ENCODE data around the gene SNRNP35.

Gene SNRNP35

GRCh38 chr12:123485756-123486155, 27.8 kb downstream of the SNRNP35 start:
- no peak for DNase-seq (ENCODE audit: low read depth)
- TF ChIP-seq MAX (IDR thresholded peaks at IDR 0.05; ENCODE audit: low read depth, low read length) (no peak), MYC (IDR thresholded peaks at IDR 0.05; ENCODE audit: low read depth, low read length) (no peak), POLR2A (IDR thresholded peaks at IDR 0.05; ENCODE audit: extremely low read depth, insufficient read length) (no peak), CTCF (IDR thresholded peaks at IDR 0.05; ENCODE audit: low read depth, low read length) (no peak)
- no peak overlapping the region for H3K4me3 ChIP-seq (ENCODE audit: low read depth, low read length)

- TF ChIP-seq MYC (IDR thresholded peaks at IDR 0.05; ENCODE audit: low read depth, low read length) (no peak), CTCF (IDR thresholded peaks at IDR 0.05; ENCODE audit: low read depth, low read length) (no peak), POLR2A (IDR thresholded peaks at IDR 0.05; ENCODE audit: extremely low read depth, insufficient read length) (no peak), MAX (IDR thresholded peaks at IDR 0.05; ENCODE audit: low read depth, low read length) (no peak)
- H3K4me3 ChIP-seq (ENCODE audit: low read depth, low read length), result no peak overlapping the region
- no peak for DNase-seq (ENCODE audit: low read depth)
Measured at GRCh38 chr12:123487428-123487827, 29.5 kb downstream of the SNRNP35 start.

GRCh38 chr12:123488539-123489230, 30.7 kb downstream of the SNRNP35 start:
- DNase-seq (ENCODE audit: low read depth), result no peak
- TF ChIP-seq MAX (IDR thresholded peaks at IDR 0.05; ENCODE audit: low read depth, low read length) (no peak), MYC (IDR thresholded peaks at IDR 0.05; ENCODE audit: low read depth, low read length) (no peak), CTCF (IDR thresholded peaks at IDR 0.05; ENCODE audit: low read depth, low read length) (no peak), POLR2A (IDR thresholded peaks at IDR 0.05; ENCODE audit: extremely low read depth, insufficient read length) (no peak)
- no peak overlapping the region for H3K4me3 ChIP-seq (ENCODE audit: low read depth, low read length)

- no peak overlapping the region for H3K4me3 ChIP-seq (ENCODE audit: low read depth, low read length)
- TF ChIP-seq CTCF (IDR thresholded peaks at IDR 0.05; ENCODE audit: low read depth, low read length), result no peak
- no peak for TF ChIP-seq POLR2A (IDR thresholded peaks at IDR 0.05; ENCODE audit: extremely low read depth, insufficient read length)
- DNase-seq (ENCODE audit: low read depth), result no peak
Measured at GRCh38 chr12:123489580-123489979, 31.6 kb downstream of the SNRNP35 start.

GRCh38 chr12:123490089-123490488, 32.1 kb downstream of the SNRNP35 start:
- no peak for DNase-seq (ENCODE audit: low read depth)
- TF ChIP-seq MAX (IDR thresholded peaks at IDR 0.05; ENCODE audit: low read depth, low read length) (no peak), POLR2A (IDR thresholded peaks at IDR 0.05; ENCODE audit: extremely low read depth, insufficient read length) (no peak), CTCF (IDR thresholded peaks at IDR 0.05; ENCODE audit: low read depth, low read length) (no peak), MYC (IDR thresholded peaks at IDR 0.05; ENCODE audit: low read depth, low read length) (no peak)
- H3K4me3 ChIP-seq (ENCODE audit: low read depth, low read length), result no peak overlapping the region

GRCh38 chr12:123491056-123491455, 33.1 kb downstream of the SNRNP35 start:
- H3K4me3 ChIP-seq (ENCODE audit: low read depth, low read length), result no peak overlapping the region
- no peak for TF ChIP-seq MYC (IDR thresholded peaks at IDR 0.05; ENCODE audit: low read depth, low read length)
- TF ChIP-seq MAX (IDR thresholded peaks at IDR 0.05; ENCODE audit: low read depth, low read length), result no peak
- TF ChIP-seq CTCF (IDR thresholded peaks at IDR 0.05; ENCODE audit: low read depth, low read length), result no peak
- no peak for TF ChIP-seq POLR2A (IDR thresholded peaks at IDR 0.05; ENCODE audit: extremely low read depth, insufficient read length)
- DNase-seq (ENCODE audit: low read depth), result peak; percentile 35
